K562 (cell line): ENCODE results near the gene TIMP4.

ENCODE experiments used
- CEBPB ChIP-seq: fragments of 450-650 bp; IDR thresholded peaks from 2 replicates; pipeline ENCODE4 v1.6.1; 2016; ENCODE audit warnings: missing genetic modification characterization, missing compliant biosample characterization
- CTCF ChIP-seq, 3 experiments: IDR thresholded peaks in 2 of 3; conservative IDR thresholded peaks in 1 of 3; 2 replicates each; pipeline ENCODE4 v1.5.1; 2011 to 2012; ENCODE audit warnings: low read length in 3 of 3, mild to moderate bottlenecking in 3 of 3, control low read depth in 2 of 3, improper control_type of control experiment in 1 of 3, inconsistent platforms in 1 of 3, low read depth in 1 of 3, mixed read lengths in 1 of 3, moderate library complexity in 1 of 3; ENCODE audit not compliant: insufficient read depth in 2 of 3
- IRF9 ChIP-seq: fragments of 450-650 bp; IDR thresholded peaks from 2 replicates; pipeline ENCODE4 v1.6.1; 2016; ENCODE audit warnings: missing biosample characterization, missing genetic modification characterization
- MAFF ChIP-seq: IDR thresholded peaks from 2 replicates; pipeline ENCODE4 v1.6.1; 2012; ENCODE audit warnings: low read length, improper control_type of control experiment
- MEIS2 ChIP-seq: fragments of 450-650 bp; IDR thresholded peaks from 2 replicates; pipeline ENCODE4 v1.6.1; 2014; ENCODE audit warnings: mild to moderate bottlenecking; ENCODE audit not compliant: partially characterized antibody
- POLR2A ChIP-seq: fragments of 450-650 bp; conservative IDR thresholded peaks from 2 replicates; pipeline ENCODE4 v1.6.1; 2016
- POLR3A ChIP-seq: IDR thresholded peaks from 2 replicates; pipeline ENCODE4 v1.6.1; 2011; ENCODE audit warnings: borderline replicate concordance, mild to moderate bottlenecking, moderate library complexity; ENCODE audit not compliant: insufficient read length, insufficient read depth; ENCODE audit errors: extremely low read depth
- SIN3A ChIP-seq, 2 experiments: fragments of 150-350 bp in 1 of 2; IDR thresholded peaks; 2 replicates each; pipeline ENCODE4 v1.6.1; 2011 to 2016; ENCODE audit warnings: borderline replicate concordance in 2 of 2, low read depth in 2 of 2, low read length in 2 of 2, mild to moderate bottlenecking in 2 of 2, moderate library complexity in 2 of 2; ENCODE audit not compliant: control insufficient read depth in 1 of 2
- TCF7L2 ChIP-seq: fragments of 150-350 bp; IDR thresholded peaks from 2 replicates; pipeline ENCODE4 v1.6.1; 2016; ENCODE audit warnings: low read depth, mild to moderate bottlenecking, low read length, moderate library complexity
- TEAD4 ChIP-seq, 2 experiments: sonication (generic) in 1 of 2; formaldehyde crosslinking in 1 of 2; IDR thresholded peaks; 2 replicates each; pipeline versions ENCODE4 v1.6.1 to v1.8.0; 2012 to 2022; ENCODE audit warnings: borderline replicate concordance in 1 of 2, inconsistent platforms in 1 of 2, low read length in 1 of 2, mild to moderate bottlenecking in 1 of 2, missing genetic modification reagents in 1 of 2
- ZNF274 ChIP-seq: IDR thresholded peaks from 2 replicates; pipeline ENCODE4 v1.6.1; 2011; ENCODE audit warnings: low read depth, mild to moderate bottlenecking, low read length, moderate library complexity, borderline replicate concordance
- ZNF561 ChIP-seq: fragments of 450-650 bp; formaldehyde crosslinking; conservative IDR thresholded peaks from 2 replicates; pipeline ENCODE4 v1.4.0; 2020; ENCODE audit warnings: mild to moderate bottlenecking, moderate library complexity
- ZNF76 ChIP-seq: fragments of 250-450 bp; sonication (Bioruptor Pico); IDR thresholded peaks from 2 replicates; pipeline ENCODE4 v1.4.0; 2020; ENCODE audit warnings: mild to moderate bottlenecking, moderate library complexity, borderline replicate concordance

GRCh38 chr3:12188681-12189287 lies 30.1 kb upstream of the TIMP4 start:
- no peak for TF ChIP-seq TEAD4 (IDR thresholded peaks at IDR 0.05; ENCODE audit: low read length)
- no peak for TF ChIP-seq TEAD4 (CRISPR knock-in tag; IDR thresholded peaks at IDR 0.05; ENCODE audit: borderline replicate concordance)
- no peak for TF ChIP-seq IRF9
- no peak for TF ChIP-seq CEBPB (tag)
- no peak for TF ChIP-seq ZNF274
- no peak for TF ChIP-seq ZNF561
- TF ChIP-seq ZNF76 (CRISPR knock-in tag): no peak
- TF ChIP-seq MEIS2: no peak
- TF ChIP-seq CTCF (IDR thresholded peaks at IDR 0.05 in 2 of 3, conservative IDR thresholded peaks at IDR 0.05 in 1 of 3; ENCODE audit: insufficient read depth in 2 of 3, low read depth in 1 of 3, low read length in 3 of 3): no peak
- TF ChIP-seq TCF7L2: no peak
- no peak for TF ChIP-seq POLR3A
- TF ChIP-seq POLR2A: no peak
- TF ChIP-seq MAFF: no peak
- no peak for TF ChIP-seq SIN3A (IDR thresholded peaks at IDR 0.05; ENCODE audit: borderline replicate concordance in 2 of 2, control insufficient read depth in 1 of 2, low read depth in 2 of 2, low read length in 2 of 2)
